HEK293 (cell line): Measurements from ENCODE around the gene SPATA12.

ENCODE experiments used
- CTCF ChIA-PET: fragments of 350-600 bp; formaldehyde crosslinking; extraction: SDS; loops from one replicate; lab custom pipeline; 2021; ENCODE audit warnings: antibody characterized with exemption; lab: Yijun Ruan, JAX
- POLR2A ChIA-PET: fragments of 300-600 bp; formaldehyde crosslinking; extraction: SDS; loops from one replicate; lab custom pipeline; 2020; ENCODE audit warnings: antibody characterized with exemption, inconsistent platforms; lab: Yijun Ruan, JAX
- H3K27ac ChIP-seq: fragments of 200-500 bp; sonication (Bioruptor generic); 2 replicates; pipeline ENCODE4 v1.5.1; 2014; ENCODE audit warnings: low read depth, low read length, control low read depth, inconsistent platforms; ENCODE audit errors: extremely low read depth
- H3K36me3 ChIP-seq, 2 experiments: fragments of 200-500 bp in 1 of 2; sonication (Bioruptor generic) in 1 of 2; 1 replicate in 1 of 2; 2 replicates in 1 of 2; pipeline ENCODE4 v1.5.1; 2014 to 2017; ENCODE audit warnings: inconsistent platforms in 2 of 2, low read length in 2 of 2; ENCODE audit not compliant: control insufficient read depth in 2 of 2, insufficient read depth in 1 of 2
- H3K4me1 ChIP-seq: fragments of 200-500 bp; sonication (Bioruptor generic); 2 replicates; pipeline ENCODE4 v1.5.1; 2014; ENCODE audit warnings: mild to moderate bottlenecking, low read length, inconsistent platforms; ENCODE audit not compliant: control insufficient read depth, insufficient read depth
- H3K4me3 ChIP-seq: 2 replicates; pipeline ENCODE4 v1.5.1; 2011; ENCODE audit warnings: low read depth, mild to moderate bottlenecking, control low read depth, low read length, moderate library complexity
- H3K9me3 ChIP-seq: fragments of 200-500 bp; sonication (Bioruptor generic); 2 replicates; pipeline ENCODE4 v1.5.1; 2014; ENCODE audit warnings: low read depth, low read length, inconsistent platforms; ENCODE audit not compliant: control insufficient read depth, insufficient read depth
- KLF16 ChIP-seq: fragments of 450-650 bp; formaldehyde crosslinking; IDR thresholded peaks from 2 replicates; pipeline ENCODE4 v1.5.1; 2017; ENCODE audit warnings: missing biosample characterization, missing genetic modification characterization
- SCRT2 ChIP-seq: fragments of 450-650 bp; formaldehyde crosslinking; IDR thresholded peaks from 2 replicates; pipeline ENCODE4 v1.5.1; 2016; ENCODE audit warnings: missing biosample characterization, missing genetic modification characterization
- ZFHX2 ChIP-seq: fragments of 450-650 bp; formaldehyde crosslinking; conservative IDR thresholded peaks from 2 replicates; pipeline ENCODE4 v1.5.1; 2016; ENCODE audit warnings: missing biosample characterization, missing genetic modification characterization
- ZFP3 ChIP-seq: fragments of 450-650 bp; formaldehyde crosslinking; IDR thresholded peaks from 2 replicates; pipeline ENCODE4 v1.5.1; 2016; ENCODE audit warnings: low read depth, missing biosample characterization, missing genetic modification characterization
- ZNF157 ChIP-seq: fragments of 450-650 bp; formaldehyde crosslinking; IDR thresholded peaks from 2 replicates; pipeline ENCODE4 v1.5.1; 2016; ENCODE audit warnings: missing biosample characterization, missing genetic modification characterization
- ZNF169 ChIP-seq: fragments of 450-650 bp; formaldehyde crosslinking; IDR thresholded peaks from 2 replicates; pipeline ENCODE4 v1.5.1; 2016; ENCODE audit warnings: missing biosample characterization, missing genetic modification characterization
- ZNF24 ChIP-seq: fragments of 450-650 bp; formaldehyde crosslinking; IDR thresholded peaks from 2 replicates; pipeline ENCODE4 v1.5.1; 2016; ENCODE audit warnings: missing biosample characterization, missing genetic modification characterization
- ZNF266 ChIP-seq: fragments of 450-650 bp; formaldehyde crosslinking; IDR thresholded peaks from 2 replicates; pipeline ENCODE4 v1.5.1; 2016; ENCODE audit warnings: missing biosample characterization, missing genetic modification characterization, low read depth
- ZNF302 ChIP-seq: fragments of 450-650 bp; formaldehyde crosslinking; IDR thresholded peaks from 2 replicates; pipeline ENCODE4 v1.5.1; 2016; ENCODE audit warnings: missing biosample characterization, missing genetic modification characterization, low read depth
- ZNF366 ChIP-seq: fragments of 450-650 bp; formaldehyde crosslinking; conservative IDR thresholded peaks from 2 replicates; pipeline ENCODE4 v1.5.1; 2016; ENCODE audit warnings: missing biosample characterization, missing genetic modification characterization
- ZNF404 ChIP-seq: fragments of 450-650 bp; formaldehyde crosslinking; IDR thresholded peaks from 2 replicates; pipeline ENCODE4 v1.5.1; 2017; ENCODE audit warnings: missing biosample characterization, missing genetic modification characterization
- ZNF416 ChIP-seq: fragments of 450-650 bp; formaldehyde crosslinking; IDR thresholded peaks from 2 replicates; pipeline ENCODE4 v1.5.1; 2016; ENCODE audit warnings: missing biosample characterization, missing genetic modification characterization
- ZNF530 ChIP-seq: fragments of 450-650 bp; formaldehyde crosslinking; IDR thresholded peaks from 2 replicates; pipeline ENCODE4 v1.5.1; 2016; ENCODE audit warnings: low read depth, missing biosample characterization, missing genetic modification characterization
- ZNF548 ChIP-seq: fragments of 450-650 bp; formaldehyde crosslinking; IDR thresholded peaks from 2 replicates; pipeline ENCODE4 v1.5.1; 2016; ENCODE audit warnings: missing biosample characterization, missing genetic modification characterization
- ZNF560 ChIP-seq: fragments of 450-650 bp; formaldehyde crosslinking; IDR thresholded peaks from 2 replicates; pipeline ENCODE4 v1.5.1; 2017; ENCODE audit warnings: missing biosample characterization, missing genetic modification characterization, borderline replicate concordance
- ZNF561 ChIP-seq: fragments of 450-650 bp; IDR thresholded peaks from 2 replicates; pipeline ENCODE4 v1.5.1; 2018; ENCODE audit warnings: missing biosample characterization, missing genetic modification characterization, borderline replicate concordance
- ZNF585B ChIP-seq: fragments of 450-650 bp; formaldehyde crosslinking; IDR thresholded peaks from 2 replicates; pipeline ENCODE4 v1.5.1; 2016; ENCODE audit warnings: missing biosample characterization, missing genetic modification characterization
- ZNF629 ChIP-seq: fragments of 450-650 bp; formaldehyde crosslinking; IDR thresholded peaks from 2 replicates; pipeline ENCODE4 v1.5.1; 2017; ENCODE audit warnings: missing biosample characterization, missing genetic modification characterization
- ZNF707 ChIP-seq: fragments of 450-650 bp; formaldehyde crosslinking; IDR thresholded peaks from 2 replicates; pipeline ENCODE4 v1.5.1; 2016; ENCODE audit warnings: missing biosample characterization, missing genetic modification characterization
- ZNF768 ChIP-seq: fragments of 450-650 bp; formaldehyde crosslinking; IDR thresholded peaks from 2 replicates; pipeline ENCODE4 v1.5.1; 2018; ENCODE audit warnings: missing biosample characterization, mild to moderate bottlenecking, missing genetic modification characterization
- ZSCAN30 ChIP-seq: fragments of 450-650 bp; IDR thresholded peaks from 2 replicates; pipeline ENCODE4 v1.5.1; 2018; ENCODE audit warnings: missing biosample characterization, mild to moderate bottlenecking, missing genetic modification characterization, moderate library complexity
- ZXDB ChIP-seq: fragments of 450-650 bp; formaldehyde crosslinking; IDR thresholded peaks from 2 replicates; pipeline ENCODE4 v1.5.1; 2016; ENCODE audit warnings: missing biosample characterization, missing genetic modification characterization
- TF ChIP-seq, protein P1 (sequence below): fragments of 450-650 bp; formaldehyde crosslinking; IDR thresholded peaks from 2 replicates; pipeline ENCODE4 v1.5.1; 2016; ENCODE audit warnings: missing biosample characterization, missing genetic modification characterization
- TF ChIP-seq, protein P2 (sequence below): fragments of 450-650 bp; formaldehyde crosslinking; IDR thresholded peaks from 2 replicates; pipeline ENCODE4 v1.5.1; 2016; ENCODE audit warnings: missing biosample characterization, missing genetic modification characterization, borderline replicate concordance
- TF ChIP-seq, protein P3 (sequence below): IDR thresholded peaks from 2 replicates; pipeline ENCODE4 v1.6.1; 2011; ENCODE audit warnings: mild to moderate bottlenecking, low read depth, low read length, borderline replicate concordance
- TF ChIP-seq, protein P4 (sequence below): fragments of 450-650 bp; formaldehyde crosslinking; IDR thresholded peaks from 2 replicates; pipeline ENCODE4 v1.5.1; 2016; ENCODE audit warnings: missing biosample characterization, missing genetic modification characterization
- TF ChIP-seq, protein P5 (sequence below): fragments of 450-650 bp; formaldehyde crosslinking; IDR thresholded peaks from 2 replicates; pipeline ENCODE4 v1.5.1; 2016; ENCODE audit warnings: missing biosample characterization, missing genetic modification characterization

Gene SPATA12

DNA sequence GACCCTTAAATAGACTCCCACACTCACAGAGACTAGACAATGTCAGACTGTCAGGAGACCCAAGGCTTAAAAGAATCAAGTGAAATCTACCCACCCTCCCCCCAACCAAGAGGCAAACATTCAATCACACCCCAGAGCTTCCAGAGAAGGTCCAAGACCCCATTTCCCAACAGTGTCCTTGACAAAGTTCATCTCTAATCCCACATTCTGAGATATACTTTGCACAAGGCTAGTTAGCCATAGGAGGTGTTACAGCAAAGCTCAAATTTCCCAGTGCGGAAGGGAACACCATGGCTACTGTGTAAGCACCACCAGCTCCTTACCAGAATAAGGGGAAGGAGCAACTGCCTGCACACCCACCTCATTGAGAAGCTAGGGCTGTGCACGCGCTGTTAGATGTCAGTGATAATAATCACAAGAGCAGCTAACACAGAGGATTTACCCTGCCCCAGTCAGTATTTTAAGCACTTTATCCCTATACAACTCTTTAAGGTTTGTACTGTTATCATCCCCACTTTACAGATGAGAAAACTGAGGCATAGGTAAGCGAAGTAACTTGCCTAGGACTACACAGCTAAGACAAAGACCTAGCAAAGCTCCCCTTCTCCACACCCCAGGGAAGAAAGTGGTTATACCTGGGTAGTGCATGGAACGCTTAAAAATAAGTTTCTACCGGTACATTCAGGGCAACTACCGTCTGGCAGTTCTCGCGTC lies 17.3 kb downstream of the SPATA12 start:
- H3K27ac ChIP-seq: no peak overlapping the region; the same call in 1 of the 2 replicates
- no peak for TF ChIP-seq ZNF157
- TF ChIP-seq ZNF416: no peak
- no peak for TF ChIP-seq ZFHX2
- no peak for TF ChIP-seq ZNF560 (tag by site-specific recombination)
- no peak for TF ChIP-seq ZNF404 (tag by site-specific recombination)
- TF ChIP-seq ZNF768 (tag by site-specific recombination): no peak
- no peak for TF ChIP-seq ZNF530 (tag by site-specific recombination)
- no peak for TF ChIP-seq ZNF366 (tag by site-specific recombination)
- TF ChIP-seq ZNF548: no peak
- TF ChIP-seq ZNF561: no peak
- TF ChIP-seq ZNF585B (tag by site-specific recombination): no peak
- TF ChIP-seq, protein P1, sequence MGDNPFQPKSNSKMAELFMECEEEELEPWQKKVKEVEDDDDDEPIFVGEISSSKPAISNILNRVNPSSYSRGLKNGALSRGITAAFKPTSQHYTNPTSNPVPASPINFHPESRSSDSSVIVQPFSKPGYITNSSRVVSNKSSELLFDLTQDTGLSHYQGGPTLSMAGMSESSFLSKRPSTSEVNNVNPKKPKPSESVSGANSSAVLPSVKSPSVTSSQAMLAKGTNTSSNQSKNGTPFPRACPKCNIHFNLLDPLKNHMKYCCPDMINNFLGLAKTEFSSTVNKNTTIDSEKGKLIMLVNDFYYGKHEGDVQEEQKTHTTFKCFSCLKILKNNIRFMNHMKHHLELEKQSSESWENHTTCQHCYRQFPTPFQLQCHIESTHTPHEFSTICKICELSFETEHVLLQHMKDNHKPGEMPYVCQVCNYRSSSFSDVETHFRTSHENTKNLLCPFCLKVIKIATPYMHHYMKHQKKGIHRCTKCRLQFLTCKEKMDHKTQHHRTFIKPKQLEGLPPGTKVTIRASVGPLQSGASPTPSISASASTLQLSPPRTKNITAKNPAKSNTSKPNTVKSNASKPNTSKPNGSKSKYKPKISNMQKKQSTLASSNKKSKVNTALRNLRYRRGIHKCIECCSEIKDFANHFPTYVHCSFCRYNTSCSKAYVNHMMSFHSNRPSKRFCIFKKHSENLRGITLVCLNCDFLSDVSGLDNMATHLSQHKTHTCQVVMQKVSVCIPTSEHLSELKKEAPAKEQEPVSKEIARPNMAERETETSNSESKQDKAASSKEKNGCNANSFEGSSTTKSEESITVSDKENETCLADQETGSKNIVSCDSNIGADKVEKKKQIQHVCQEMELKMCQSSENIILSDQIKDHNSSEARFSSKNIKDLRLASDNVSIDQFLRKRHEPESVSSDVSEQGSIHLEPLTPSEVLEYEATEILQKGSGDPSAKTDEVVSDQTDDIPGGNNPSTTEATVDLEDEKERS (tag by site-specific recombination): no peak
- TF ChIP-seq ZSCAN30 (tag by site-specific recombination): 0 out of 2 replicates have a peak, but pooled peaks have one; percentile 23
- 0 out of 2 replicates have a peak, but pooled peaks have one; percentile 33 for TF ChIP-seq ZNF24 (tag by site-specific recombination)
- TF ChIP-seq SCRT2: no peak
- TF ChIP-seq, protein P2, sequence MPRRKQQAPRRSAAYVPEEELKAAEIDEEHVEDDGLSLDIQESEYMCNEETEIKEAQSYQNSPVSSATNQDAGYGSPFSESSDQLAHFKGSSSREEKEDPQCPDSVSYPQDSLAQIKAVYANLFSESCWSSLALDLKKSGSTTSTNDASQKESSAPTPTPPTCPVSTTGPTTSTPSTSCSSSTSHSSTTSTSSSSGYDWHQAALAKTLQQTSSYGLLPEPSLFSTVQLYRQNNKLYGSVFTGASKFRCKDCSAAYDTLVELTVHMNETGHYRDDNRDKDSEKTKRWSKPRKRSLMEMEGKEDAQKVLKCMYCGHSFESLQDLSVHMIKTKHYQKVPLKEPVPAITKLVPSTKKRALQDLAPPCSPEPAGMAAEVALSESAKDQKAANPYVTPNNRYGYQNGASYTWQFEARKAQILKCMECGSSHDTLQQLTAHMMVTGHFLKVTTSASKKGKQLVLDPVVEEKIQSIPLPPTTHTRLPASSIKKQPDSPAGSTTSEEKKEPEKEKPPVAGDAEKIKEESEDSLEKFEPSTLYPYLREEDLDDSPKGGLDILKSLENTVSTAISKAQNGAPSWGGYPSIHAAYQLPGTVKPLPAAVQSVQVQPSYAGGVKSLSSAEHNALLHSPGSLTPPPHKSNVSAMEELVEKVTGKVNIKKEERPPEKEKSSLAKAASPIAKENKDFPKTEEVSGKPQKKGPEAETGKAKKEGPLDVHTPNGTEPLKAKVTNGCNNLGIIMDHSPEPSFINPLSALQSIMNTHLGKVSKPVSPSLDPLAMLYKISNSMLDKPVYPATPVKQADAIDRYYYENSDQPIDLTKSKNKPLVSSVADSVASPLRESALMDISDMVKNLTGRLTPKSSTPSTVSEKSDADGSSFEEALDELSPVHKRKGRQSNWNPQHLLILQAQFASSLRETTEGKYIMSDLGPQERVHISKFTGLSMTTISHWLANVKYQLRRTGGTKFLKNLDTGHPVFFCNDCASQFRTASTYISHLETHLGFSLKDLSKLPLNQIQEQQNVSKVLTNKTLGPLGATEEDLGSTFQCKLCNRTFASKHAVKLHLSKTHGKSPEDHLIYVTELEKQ (tag by site-specific recombination): no peak
- no peak for TF ChIP-seq ZNF266 (tag by site-specific recombination)
- TF ChIP-seq, protein P3, sequence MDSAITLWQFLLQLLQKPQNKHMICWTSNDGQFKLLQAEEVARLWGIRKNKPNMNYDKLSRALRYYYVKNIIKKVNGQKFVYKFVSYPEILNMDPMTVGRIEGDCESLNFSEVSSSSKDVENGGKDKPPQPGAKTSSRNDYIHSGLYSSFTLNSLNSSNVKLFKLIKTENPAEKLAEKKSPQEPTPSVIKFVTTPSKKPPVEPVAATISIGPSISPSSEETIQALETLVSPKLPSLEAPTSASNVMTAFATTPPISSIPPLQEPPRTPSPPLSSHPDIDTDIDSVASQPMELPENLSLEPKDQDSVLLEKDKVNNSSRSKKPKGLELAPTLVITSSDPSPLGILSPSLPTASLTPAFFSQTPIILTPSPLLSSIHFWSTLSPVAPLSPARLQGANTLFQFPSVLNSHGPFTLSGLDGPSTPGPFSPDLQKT: no peak
- TF ChIP-seq ZNF629: no peak
- TF ChIP-seq ZFP3 (tag by site-specific recombination): no peak
- TF ChIP-seq, protein P4, sequence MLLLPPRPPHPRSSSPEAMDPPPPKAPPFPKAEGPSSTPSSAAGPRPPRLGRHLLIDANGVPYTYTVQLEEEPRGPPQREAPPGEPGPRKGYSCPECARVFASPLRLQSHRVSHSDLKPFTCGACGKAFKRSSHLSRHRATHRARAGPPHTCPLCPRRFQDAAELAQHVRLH (tag by site-specific recombination): peak; percentile 83
- TF ChIP-seq ZNF169: no peak
- 0 out of 2 replicates have a peak, but pooled peaks have one; percentile 9 for TF ChIP-seq ZXDB
- no peak for TF ChIP-seq ZNF302 (tag by site-specific recombination)
- no peak for TF ChIP-seq ZNF707 (tag by site-specific recombination)
- TF ChIP-seq, protein P5, sequence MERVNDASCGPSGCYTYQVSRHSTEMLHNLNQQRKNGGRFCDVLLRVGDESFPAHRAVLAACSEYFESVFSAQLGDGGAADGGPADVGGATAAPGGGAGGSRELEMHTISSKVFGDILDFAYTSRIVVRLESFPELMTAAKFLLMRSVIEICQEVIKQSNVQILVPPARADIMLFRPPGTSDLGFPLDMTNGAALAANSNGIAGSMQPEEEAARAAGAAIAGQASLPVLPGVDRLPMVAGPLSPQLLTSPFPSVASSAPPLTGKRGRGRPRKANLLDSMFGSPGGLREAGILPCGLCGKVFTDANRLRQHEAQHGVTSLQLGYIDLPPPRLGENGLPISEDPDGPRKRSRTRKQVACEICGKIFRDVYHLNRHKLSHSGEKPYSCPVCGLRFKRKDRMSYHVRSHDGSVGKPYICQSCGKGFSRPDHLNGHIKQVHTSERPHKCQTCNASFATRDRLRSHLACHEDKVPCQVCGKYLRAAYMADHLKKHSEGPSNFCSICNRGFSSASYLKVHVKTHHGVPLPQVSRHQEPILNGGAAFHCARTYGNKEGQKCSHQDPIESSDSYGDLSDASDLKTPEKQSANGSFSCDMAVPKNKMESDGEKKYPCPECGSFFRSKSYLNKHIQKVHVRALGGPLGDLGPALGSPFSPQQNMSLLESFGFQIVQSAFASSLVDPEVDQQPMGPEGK (tag by site-specific recombination): no peak
- TF ChIP-seq KLF16 (tag by site-specific recombination): no peak

More for the DNA sequence above, 17.3 kb downstream of the SPATA12 start:
- Histone ChIP-seq H3K4me1 (no peaks in the 10 kb centered on the region; the same call in 1 of the 2 replicates), H3K9me3 (no peaks in the 10 kb centered on the region), H3K36me3 (peaks cover 0 to 6% of the 10 kb centered on the region in 2 experiments; a peak in 1 of 3 replicates), H3K4me3 (peak overlapping the region; percentile 80)
- POLR2A ChIA-PET: interaction anchor here (0.6 kb wide), 1 partner anchor 81 kb away, joined by 3 read pairs; no protein-coding TSS in a partner anchor
- CTCF ChIA-PET: interaction anchor here (0.9 to 1.3 kb wide), 5 partner anchors 10 to 58 kb away, joined by 3 to 4 read pairs (median 3); no protein-coding TSS in a partner anchor
